Measurements from ENCODE around the gene HERC6.
"Not testable (repeated sequence)": the region's sequence is repeated elsewhere in the genome, so short reads cannot be mapped to it uniquely, and the experiment has no call there.

HERC6 gene

GRCh38 chr4:88378691-88379559 is at the start of gene HERC6:
TSS of gene HERC6 (plus strand) at chr4:88378852. CDS start at chr4:88378922, 70 bp downstream.
- DNase-seq: peak; percentile 79 to 84

- DNase-seq: no peak
Observed at GRCh38 chr4:88333741-88334405, 44.8 kb upstream of the HERC6 start.

- DNase-seq: no peak
Observed at GRCh38 chr4:88335092-88335665, 43.5 kb upstream of the HERC6 start.

- DNase-seq: no peak
Observed at GRCh38 chr4:88341227-88342192, 37.1 kb upstream of the HERC6 start.

- not testable (repeated sequence) for DNase-seq
Observed at GRCh38 chr4:88346902-88347301, 31.8 kb upstream of the HERC6 start.

GRCh38 chr4:88348761-88349160 is 29.9 kb upstream of the HERC6 start:
- not testable (repeated sequence) for DNase-seq

- no peak for DNase-seq
Observed at GRCh38 chr4:88350786-88351185, 27.9 kb upstream of the HERC6 start.

GRCh38 chr4:88352062-88352740 is 26.5 kb upstream of the HERC6 start:
- no peak for DNase-seq

- no peak for DNase-seq
Observed at GRCh38 chr4:88353324-88353723, 25.3 kb upstream of the HERC6 start.

- DNase-seq: no peak
Observed at GRCh38 chr4:88356771-88357170, 21.9 kb upstream of the HERC6 start.

- no peak for DNase-seq
Observed at GRCh38 chr4:88357262-88357661, 21.4 kb upstream of the HERC6 start.

GRCh38 chr4:88359558-88359957 is 19.1 kb upstream of the HERC6 start:
- DNase-seq: no peak

GRCh38 chr4:88360256-88360655 is 18.4 kb upstream of the HERC6 start:
- no peak for DNase-seq

- DNase-seq: no peak
Observed at GRCh38 chr4:88360791-88361190, 17.9 kb upstream of the HERC6 start.

GRCh38 chr4:88361217-88361773 is 17.4 kb upstream of the HERC6 start:
- DNase-seq: not testable (repeated sequence)

GRCh38 chr4:88366460-88366859 is 12.2 kb upstream of the HERC6 start:
- no peak for DNase-seq

- DNase-seq: no peak
Observed at GRCh38 chr4:88367826-88368225, 10.8 kb upstream of the HERC6 start.

- DNase-seq: peak in 1 of 2 donors; percentile 32
Observed at GRCh38 chr4:88369180-88369812, 9.4 kb upstream of the HERC6 start.

- DNase-seq: no peak
Observed at GRCh38 chr4:88381123-88381522, 2.5 kb downstream of the HERC6 start.

GRCh38 chr4:88382621-88383020 is 4.0 kb downstream of the HERC6 start:
- peak; percentile 38 to 80 for DNase-seq

- no peak for DNase-seq
Observed at GRCh38 chr4:88390128-88390527, 11.5 kb downstream of the HERC6 start.
